ENCODE measurements around the gene HSD17B3. TPM values are rescaled to one million over a fixed set of nuclear protein-coding genes. Genes with fewer than 3 reads are reported as not detected.
"Not testable (repeated sequence)": the region's sequence is repeated elsewhere in the genome, so short reads cannot be mapped to it uniquely, and the experiment has no call there.

HSD17B3 gene
- total RNA-seq, 1 donor from 2014 or later = not detected

- no peak for DNase-seq (ENCODE audit: low read depth in 2 of 2)
Measured at GRCh38 chr9:96195541-96195940, 106.4 kb downstream of the HSD17B3 start.

GRCh38 chr9:96193236-96193755, 108.7 kb downstream of the HSD17B3 start:
- no peak for DNase-seq (ENCODE audit: low read depth in 2 of 2)

- DNase-seq (ENCODE audit: low read depth in 2 of 2) = no peak
Measured at GRCh38 chr9:96192710-96193109, 109.3 kb downstream of the HSD17B3 start.

- DNase-seq (ENCODE audit: low read depth in 2 of 2) = no peak
Measured at GRCh38 chr9:96189995-96190394, 112.0 kb downstream of the HSD17B3 start.

GRCh38 chr9:96189581-96189980, 112.4 kb downstream of the HSD17B3 start:
- DNase-seq (ENCODE audit: low read depth in 2 of 2) = not testable (repeated sequence)

- DNase-seq (ENCODE audit: low read depth in 2 of 2) = no peak
Measured at GRCh38 chr9:96188571-96188970, 113.4 kb downstream of the HSD17B3 start.

- no peak for DNase-seq (ENCODE audit: low read depth in 2 of 2)
Measured at GRCh38 chr9:96187151-96187555, 114.8 kb downstream of the HSD17B3 start.

- no peak for DNase-seq (ENCODE audit: low read depth in 2 of 2)
Measured at GRCh38 chr9:96186591-96187011, 115.4 kb downstream of the HSD17B3 start.

- DNase-seq (ENCODE audit: low read depth in 2 of 2) = no peak
Measured at GRCh38 chr9:96185518-96186156, 116.3 kb downstream of the HSD17B3 start.

Other genes starting within 250 kb of the HSD17B3 start
- gene SLC35D2, start 81.5 kb upstream of the HSD17B3 start, total RNA-seq = 20.0 and 24.4 TPM in 2 replicates
- gene ZNF367, start 116.2 kb upstream of the HSD17B3 start, total RNA-seq = 2.4 and 3.5 TPM in 2 replicates
- gene HABP4, start 148.0 kb upstream of the HSD17B3 start, total RNA-seq = 5.7 and 6.9 TPM in 2 replicates

Data from lung microvascular endothelial cell (primary cell).